ENCODE data around the gene PAMR1. TPM values are rescaled to one million over a fixed set of nuclear protein-coding genes. Genes with fewer than 3 reads are reported as not detected.

The PAMR1 gene
- polyA plus RNA-seq, 4 donors, result 3.5 to 11.2 (median 6.2) TPM

Other genes starting within 250 kb of the PAMR1 start
- under 1 TPM; 0.27 to 0.92 (median 0.43) TPM for gene SLC1A2, start 106.1 kb downstream of the PAMR1 start, polyA plus RNA-seq (ENCODE audit: insufficient read length in 4 of 4)
- gene FJX1, start 92.8 kb upstream of the PAMR1 start, polyA plus RNA-seq (ENCODE audit: insufficient read length in 4 of 4), result 10 to 100 TPM; 15.6 to 21.0 (median 17.8) TPM
- gene TRIM44, start 137.2 kb upstream of the PAMR1 start, polyA plus RNA-seq (ENCODE audit: insufficient read length in 4 of 4), result 10 to 100 TPM; 80.8 to 94.1 (median 86.6) TPM